NCI-H146 treated with DMSO at 0.1 percent for 48 hours (cell line): Measurements from ENCODE around the gene MAGEA3.
"Not testable (repeated sequence)": the region's sequence is repeated elsewhere in the genome, so short reads cannot be mapped to it uniquely, and the experiment has no call there.

Source experiments
- DNase-seq: peaks from one replicate; lab custom pipeline; 2025; ENCODE audit not compliant: unreplicated experiment; lab: John Stamatoyannopoulos, UW

Gene MAGEA3

GRCh38 chrX:152735860-152736511, 37.4 kb downstream of the MAGEA3 start:
- DNase-seq = no peak

GRCh38 chrX:152736528-152736927, 37.9 kb downstream of the MAGEA3 start:
- not testable (repeated sequence) for DNase-seq

- no peak for DNase-seq
These were observed 40.0 kb downstream of the MAGEA3 start for GRCh38 chrX:152738560-152738959.
